Body of pancreas (tissue), 4 donors: ENCODE measurements around the gene TRNP1. TPM values are rescaled to one million over a fixed set of nuclear protein-coding genes. Genes with fewer than 3 reads are reported as not detected.

ENCODE experiments used
- ATAC-seq: fragments of 150-250 bp; one replicate; pipeline ENCODE4 v1.9.1; 2016
- DNase-seq, 4 donors: peaks; one replicate each; pipeline ENCODE4 v3.0.0-alpha.2; 2019
- H3K27ac ChIP-seq, 4 donors: fragments of 200-600 bp; sonication (generic); 1 replicate in 3 of 4; 2 replicates in 1 of 4; pipeline versions ENCODE4 v1.5.1 to v1.6.1; 2016 to 2019; ENCODE audit warnings: mild to moderate bottlenecking in 1 of 4, mixed read lengths in 1 of 4, moderate library complexity in 1 of 4
- H3K27me3 ChIP-seq, 2 donors: fragments of 200-600 bp; sonication (generic); one replicate each; pipeline ENCODE4 v1.6.0; 2016; ENCODE audit warnings: mild to moderate bottlenecking in 1 of 2
- H3K36me3 ChIP-seq, 2 donors: fragments of 200-600 bp; sonication (generic); replicated peaks in 1 of 2; 2 replicates each; pipeline ENCODE4 v1.5.1; 2016; ENCODE audit warnings: low read depth in 2 of 2; ENCODE audit not compliant: insufficient read depth in 1 of 2
- H3K4me1 ChIP-seq: fragments of 200-600 bp; sonication (generic); one replicate; pipeline ENCODE4 v1.6.0; 2016
- H3K4me3 ChIP-seq, 2 donors: fragments of 200-600 bp; sonication (generic); 1 replicate in 1 of 2; 2 replicates in 1 of 2; pipeline ENCODE4 v1.5.1; 2016 to 2019
- H3K9me3 ChIP-seq, 3 donors: fragments of 200-600 bp; sonication (generic); 1 replicate in 2 of 3; 2 replicates in 1 of 3; pipeline ENCODE4 v1.5.1; 2016
- POLR2A ChIP-seq, 3 donors: fragments of 450-650 bp; IDR thresholded peaks; one replicate each; pipeline ENCODE4 v1.6.1; 2016; ENCODE audit warnings: antibody characterized with exemption in 3 of 3, mild to moderate bottlenecking in 2 of 3
- whole genome bisulfite sequencing, 2 donors: methylation state at CpG; one replicate each; pipeline ENCODE4 v1.1.5; 2017; 5-methylcytosine and 5-hydroxymethylcytosine counted together
- intact Hi-C: fragments of 100-400 bp; cut with DNase I; formaldehyde crosslinking; loops from one replicate; pipeline ENCODE4 v1.15.1; 2023
- total RNA-seq, 2 donors: library from RNA; depleted of rRNA; stranded (reverse); fragments of >200 nt; gene quantifications; one replicate each; pipeline ENCODE4 v1.1.0, GENCODE V29; 2016
- TF ChIP-seq, protein P1 (sequence below), 7 experiments: fragments of 450-650 bp in 4 of 7; fragments of 200-600 bp in 3 of 7; sonication (generic) in 3 of 7; IDR thresholded peaks; one replicate each; pipeline ENCODE4 v1.5.1; 2016 to 2019; ENCODE audit warnings: antibody characterized with exemption in 7 of 7

Gene TRNP1
- total RNA-seq, 2 donors from 2014 or later, result 17.1 to 32.6 TPM

DNA sequence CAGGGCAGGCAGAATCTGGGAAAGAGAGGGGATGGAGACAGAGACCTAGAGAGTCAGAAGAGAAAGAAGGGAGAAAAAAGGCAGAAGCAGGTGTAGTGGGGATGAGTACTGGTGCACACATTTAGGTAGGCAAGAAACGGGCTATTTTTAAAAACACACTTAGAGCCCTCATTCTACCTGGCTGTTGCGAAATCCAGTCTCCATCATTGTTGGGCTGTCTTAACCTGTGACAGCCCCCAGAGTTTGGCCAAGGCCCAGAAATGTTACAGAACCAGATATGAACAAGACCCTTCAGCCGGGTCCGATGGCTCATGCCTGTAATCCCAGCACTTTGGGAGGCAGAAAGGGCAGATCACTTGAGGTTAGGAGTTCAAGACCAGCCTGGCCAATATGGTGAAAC lies 20.7 kb upstream of the TRNP1 start:
- no peaks in the 10 kb centered on the region for H3K36me3 ChIP-seq
- no peaks in the 10 kb centered on the region for H3K9me3 ChIP-seq
- H3K4me1 ChIP-seq, result no peaks in the 10 kb centered on the region
- no peak for DNase-seq
- TF ChIP-seq, protein P1, sequence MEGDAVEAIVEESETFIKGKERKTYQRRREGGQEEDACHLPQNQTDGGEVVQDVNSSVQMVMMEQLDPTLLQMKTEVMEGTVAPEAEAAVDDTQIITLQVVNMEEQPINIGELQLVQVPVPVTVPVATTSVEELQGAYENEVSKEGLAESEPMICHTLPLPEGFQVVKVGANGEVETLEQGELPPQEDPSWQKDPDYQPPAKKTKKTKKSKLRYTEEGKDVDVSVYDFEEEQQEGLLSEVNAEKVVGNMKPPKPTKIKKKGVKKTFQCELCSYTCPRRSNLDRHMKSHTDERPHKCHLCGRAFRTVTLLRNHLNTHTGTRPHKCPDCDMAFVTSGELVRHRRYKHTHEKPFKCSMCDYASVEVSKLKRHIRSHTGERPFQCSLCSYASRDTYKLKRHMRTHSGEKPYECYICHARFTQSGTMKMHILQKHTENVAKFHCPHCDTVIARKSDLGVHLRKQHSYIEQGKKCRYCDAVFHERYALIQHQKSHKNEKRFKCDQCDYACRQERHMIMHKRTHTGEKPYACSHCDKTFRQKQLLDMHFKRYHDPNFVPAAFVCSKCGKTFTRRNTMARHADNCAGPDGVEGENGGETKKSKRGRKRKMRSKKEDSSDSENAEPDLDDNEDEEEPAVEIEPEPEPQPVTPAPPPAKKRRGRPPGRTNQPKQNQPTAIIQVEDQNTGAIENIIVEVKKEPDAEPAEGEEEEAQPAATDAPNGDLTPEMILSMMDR (IDR thresholded peaks at IDR 0.05), result no peak
- no peak for TF ChIP-seq POLR2A (IDR thresholded peaks at IDR 0.05)
- no peak overlapping the region for H3K27ac ChIP-seq
- WGBS, 2 donors, result 88 to 93% methylated on average over 4 of the region's 4 CpGs
- no peak for ATAC-seq
- intact Hi-C loops, result loop anchor here (10.0 kb wide), 1 partner anchor 122 kb away; no protein-coding TSS in a partner anchor
- no peaks in the 10 kb centered on the region for H3K27me3 ChIP-seq
- H3K4me3 ChIP-seq, result no peak overlapping the region

DNA sequence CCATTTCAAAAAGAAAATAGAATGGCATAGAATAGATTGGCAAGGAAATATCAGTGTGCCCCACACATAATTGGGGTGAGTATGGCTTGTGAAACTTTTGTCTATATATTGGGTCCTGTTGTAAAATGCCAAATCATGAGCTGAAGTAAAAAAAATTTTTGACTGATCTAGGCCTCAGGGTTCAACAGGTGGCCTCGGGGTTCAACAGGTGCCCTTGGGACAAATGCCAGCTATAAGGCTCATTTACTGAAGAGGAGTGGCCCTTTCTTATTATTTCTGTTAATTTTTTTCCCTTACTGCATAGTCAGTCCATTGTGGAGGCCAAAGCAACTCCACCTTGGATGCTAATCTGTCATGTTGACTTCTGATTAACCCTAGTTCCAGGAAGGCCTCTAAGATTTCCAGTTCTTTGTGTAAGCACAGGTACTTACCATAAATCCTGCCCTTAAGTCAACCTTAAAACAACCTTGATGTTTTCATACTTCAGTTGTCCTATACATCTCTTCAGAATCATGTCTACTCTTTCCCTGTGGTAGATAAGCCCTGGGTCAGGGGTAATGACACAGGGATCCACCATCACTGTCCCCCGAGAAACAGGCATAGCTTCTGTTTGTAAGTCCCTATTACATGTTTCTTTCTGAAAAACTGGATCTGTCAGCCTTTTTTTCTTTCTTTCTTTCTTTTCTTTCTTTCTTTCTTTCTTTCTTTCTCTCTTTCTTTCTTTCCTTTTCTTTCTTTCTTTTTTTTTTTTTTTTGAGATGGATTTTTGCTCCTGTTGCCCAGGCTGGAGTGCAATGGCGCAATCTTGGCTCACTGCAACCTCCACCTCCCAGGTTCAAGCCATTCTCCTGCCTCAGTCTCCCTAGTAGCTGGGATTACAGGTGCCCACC lies 16.6 kb upstream of the TRNP1 start:
- H3K36me3 ChIP-seq, result no peaks in the 10 kb centered on the region
- DNase-seq (no peak), ATAC-seq (no peak)
- no peaks in the 10 kb centered on the region for H3K4me1 ChIP-seq
- no peak overlapping the region for H3K27ac ChIP-seq
- no peaks in the 10 kb centered on the region for H3K27me3 ChIP-seq
- WGBS, 2 donors, result 77% methylated on average over 3 of the region's 3 CpGs
- H3K9me3 ChIP-seq, result no peaks in the 10 kb centered on the region
- intact Hi-C loops, result loop anchor here (10.0 kb wide), 1 partner anchor 118 kb away; no protein-coding TSS in a partner anchor
- TF ChIP-seq, protein P1 (IDR thresholded peaks at IDR 0.05), result no peak
- TF ChIP-seq POLR2A (IDR thresholded peaks at IDR 0.05), result no peak
- H3K4me3 ChIP-seq, result no peak overlapping the region

DNA sequence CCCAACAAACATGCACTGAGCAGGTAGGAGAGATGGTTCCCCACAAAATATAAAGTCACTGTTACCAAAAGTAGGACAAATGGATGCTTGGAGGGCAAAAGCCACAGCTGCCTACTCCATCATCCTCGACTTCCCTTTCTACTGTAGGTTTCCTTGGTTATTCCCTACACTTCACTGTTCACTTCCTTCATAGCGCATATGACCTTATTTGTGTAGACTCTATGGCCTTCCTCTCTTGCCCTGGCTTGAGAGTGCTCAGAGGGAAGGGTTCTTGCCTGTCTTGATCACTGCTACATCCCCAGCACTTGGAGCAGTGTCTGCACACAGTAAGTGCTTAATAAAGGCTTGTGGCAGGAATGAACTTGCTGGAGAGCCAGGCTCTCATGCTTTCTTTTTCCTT lies 14.6 kb upstream of the TRNP1 start:
- 69 to 78% methylated on average over 2 of the region's 2 CpGs for WGBS, 2 donors
- Histone ChIP-seq H3K4me1 (no peaks in the 10 kb centered on the region), H3K27me3 (no peaks in the 10 kb centered on the region), H3K4me3 (no peak overlapping the region), H3K36me3 (no peaks in the 10 kb centered on the region), H3K9me3 (no peaks in the 10 kb centered on the region), H3K27ac (no peak overlapping the region)
- TF ChIP-seq POLR2A (IDR thresholded peaks at IDR 0.05), result no peak
- TF ChIP-seq, protein P1 (IDR thresholded peaks at IDR 0.05), result no peak
- intact Hi-C loops, result loop anchor here (10.0 kb wide), 1 partner anchor 116 kb away; no protein-coding TSS in a partner anchor
- ATAC-seq (no peak), DNase-seq (no peak)

DNA sequence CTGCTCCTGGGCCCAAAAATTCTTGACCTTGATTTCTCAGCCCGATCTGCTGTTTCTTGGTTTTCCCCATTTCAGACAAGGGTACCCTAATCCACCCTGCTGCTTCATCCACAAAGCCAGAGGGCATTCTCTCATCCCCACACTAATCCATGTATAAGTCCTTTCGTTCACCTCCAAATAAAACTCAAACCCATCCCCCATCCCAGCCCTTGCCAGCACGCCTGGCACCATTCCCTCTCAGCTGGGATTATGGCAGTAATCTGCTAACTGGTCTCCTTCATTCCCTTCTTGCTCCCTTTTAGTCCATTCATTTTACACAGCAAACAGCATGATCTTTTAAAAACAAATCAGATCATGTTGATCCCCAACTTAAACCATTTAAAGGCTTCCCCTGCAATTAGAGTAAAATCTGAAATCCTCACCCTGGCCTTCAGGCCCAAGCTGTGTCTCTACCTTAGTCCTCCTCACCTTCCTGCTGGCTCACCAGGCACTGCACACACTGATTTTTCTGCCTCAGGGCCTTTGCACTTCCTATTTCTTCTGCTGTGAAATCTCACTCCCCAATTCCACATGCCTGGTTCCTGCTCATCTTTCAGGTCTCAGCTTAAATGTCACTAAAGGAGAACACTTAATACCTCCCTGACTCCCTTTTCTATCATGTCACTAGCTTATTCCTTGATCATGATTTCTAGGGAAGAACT lies 12.2 kb upstream of the TRNP1 start:
- Histone ChIP-seq H3K4me1 (no peaks in the 10 kb centered on the region), H3K36me3 (no peaks in the 10 kb centered on the region), H3K4me3 (no peak overlapping the region), H3K27me3 (no peaks in the 10 kb centered on the region), H3K27ac (no peak overlapping the region), H3K9me3 (no peaks in the 10 kb centered on the region)
- intact Hi-C loops, result no loop called here
- no peak for ATAC-seq
- DNase-seq, result no peak
- 63 to 75% methylated on average over 3 of the region's 3 CpGs for WGBS, 2 donors
- no peak for TF ChIP-seq POLR2A (IDR thresholded peaks at IDR 0.05)
- TF ChIP-seq, protein P1 (IDR thresholded peaks at IDR 0.05), result no peak
